Ovary (tissue), 3 donors: ENCODE results near the gene AMOTL1.

Source experiments
- EP300 ChIP-seq: sonication (generic); formaldehyde crosslinking; IDR thresholded peaks from one replicate; pipeline ENCODE4 v1.6.1; 2017; ENCODE audit warnings: antibody characterized with exemption
- POLR2A ChIP-seq: fragments of 450-650 bp; IDR thresholded peaks from one replicate; pipeline ENCODE4 v1.6.1; 2017; ENCODE audit warnings: antibody characterized with exemption, mild to moderate bottlenecking, moderate library complexity
- TF ChIP-seq, protein P1 (sequence below), 3 donors: fragments of 450-650 bp in 2 of 3; fragments of 200-600 bp in 1 of 3; IDR thresholded peaks; one replicate each; pipeline versions ENCODE4 v1.5.1 to v1.8.0; 2016 to 2022; ENCODE audit warnings: antibody characterized with exemption in 3 of 3, mild to moderate bottlenecking in 1 of 3
- donor health status: DM: no; HTN: no; CAD: no.

DNA sequence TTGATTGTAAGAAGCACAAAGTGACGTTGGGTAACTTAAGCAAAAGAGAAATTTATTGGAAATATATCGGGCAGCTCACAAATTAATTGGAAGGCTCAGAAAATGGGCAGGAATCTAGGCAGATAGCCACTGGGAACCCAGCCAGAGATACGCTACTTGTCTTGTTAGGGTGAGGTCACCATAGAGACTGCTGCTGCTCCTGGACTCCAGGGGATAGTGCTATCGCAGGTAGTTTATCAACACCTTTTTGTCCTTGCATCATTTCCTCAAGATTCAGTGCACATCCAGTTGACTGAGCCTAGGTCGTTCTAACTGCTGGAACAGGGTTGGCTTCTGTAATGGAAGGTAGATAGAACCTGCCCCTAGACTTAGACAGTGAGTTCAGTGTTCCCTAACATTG is 19.6 kb downstream of the AMOTL1 start:
- TF ChIP-seq POLR2A (no peak), EP300 (no peak)
- TF ChIP-seq, protein P1, sequence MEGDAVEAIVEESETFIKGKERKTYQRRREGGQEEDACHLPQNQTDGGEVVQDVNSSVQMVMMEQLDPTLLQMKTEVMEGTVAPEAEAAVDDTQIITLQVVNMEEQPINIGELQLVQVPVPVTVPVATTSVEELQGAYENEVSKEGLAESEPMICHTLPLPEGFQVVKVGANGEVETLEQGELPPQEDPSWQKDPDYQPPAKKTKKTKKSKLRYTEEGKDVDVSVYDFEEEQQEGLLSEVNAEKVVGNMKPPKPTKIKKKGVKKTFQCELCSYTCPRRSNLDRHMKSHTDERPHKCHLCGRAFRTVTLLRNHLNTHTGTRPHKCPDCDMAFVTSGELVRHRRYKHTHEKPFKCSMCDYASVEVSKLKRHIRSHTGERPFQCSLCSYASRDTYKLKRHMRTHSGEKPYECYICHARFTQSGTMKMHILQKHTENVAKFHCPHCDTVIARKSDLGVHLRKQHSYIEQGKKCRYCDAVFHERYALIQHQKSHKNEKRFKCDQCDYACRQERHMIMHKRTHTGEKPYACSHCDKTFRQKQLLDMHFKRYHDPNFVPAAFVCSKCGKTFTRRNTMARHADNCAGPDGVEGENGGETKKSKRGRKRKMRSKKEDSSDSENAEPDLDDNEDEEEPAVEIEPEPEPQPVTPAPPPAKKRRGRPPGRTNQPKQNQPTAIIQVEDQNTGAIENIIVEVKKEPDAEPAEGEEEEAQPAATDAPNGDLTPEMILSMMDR (IDR thresholded peaks at IDR 0.05) = no peak
